ENCODE measurements around the gene CD79A. TPM values are rescaled to one million over a fixed set of nuclear protein-coding genes. Genes with fewer than 3 reads are reported as not detected.

CD79A gene
- total RNA-seq, 1 experiment from 2014 or later = not detected

Other genes with a start within 250 kb of the CD79A start
- not detected in 2 replicates for gene CEACAM7, start 189.0 kb upstream of the CD79A start, total RNA-seq (2014; rRNA removed; shearing (Covaris generic))
- not detected in 2 replicates for gene CEACAM5, start 168.7 kb upstream of the CD79A start, total RNA-seq (2014; rRNA removed; shearing (Covaris generic))
- gene CEACAM6, start 121.7 kb upstream of the CD79A start, total RNA-seq (2014; rRNA removed; shearing (Covaris generic)) = not detected in 2 replicates
- not detected in 2 replicates for gene CEACAM3, start 80.7 kb upstream of the CD79A start, total RNA-seq (2014; rRNA removed; shearing (Covaris generic))
- not detected in 2 replicates for gene LYPD4, start 32.6 kb upstream of the CD79A start, total RNA-seq (2014; rRNA removed; shearing (Covaris generic))
- not detected in 2 replicates for gene DMRTC2, start 32.2 kb upstream of the CD79A start, total RNA-seq (2014; rRNA removed; shearing (Covaris generic))
- 1,133 and 1,859 TPM in 2 replicates for gene RPS19, start 17.0 kb upstream of the CD79A start, total RNA-seq (2014; rRNA removed; shearing (Covaris generic))
- 72.5 and 108 TPM in 2 replicates for gene ARHGEF1, start 5.9 kb downstream of the CD79A start, total RNA-seq (2014; rRNA removed; shearing (Covaris generic))
- gene ERFL, start 51.2 kb downstream of the CD79A start, total RNA-seq (2014; rRNA removed; shearing (Covaris generic)) = 0.07 and 0.47 TPM in 2 replicates
- 105 and 138 TPM in 2 replicates for gene RABAC1, start 82.0 kb downstream of the CD79A start, total RNA-seq (2014; rRNA removed; shearing (Covaris generic))
- 0.76 and 0.86 TPM in 2 replicates for gene ATP1A3, start 117.0 kb downstream of the CD79A start, total RNA-seq (2014; rRNA removed; shearing (Covaris generic))
- gene GRIK5, start 192.9 kb downstream of the CD79A start, total RNA-seq (2014; rRNA removed; shearing (Covaris generic)) = 0.76 and 1.9 TPM in 2 replicates
- gene ZNF574, start 198.9 kb downstream of the CD79A start, total RNA-seq (2014; rRNA removed; shearing (Covaris generic)) = 24.4 and 26.8 TPM in 2 replicates

Data from A172 (cell line).